Stimulated activated CD4-positive, alpha-beta T cell treated with anti-CD3 and anti-CD28 coated beads, Interleukin-12 subunit alpha, Interleukin-12 subunit beta, amount 100 ng/mL, for 4 hours (primary cell): ENCODE data around the gene MINDY4B.

Experiments used
- DNase-seq: peaks from one replicate; pipeline ENCODE4 v3.0.0-alpha.2; 2020

Gene MINDY4B

DNA sequence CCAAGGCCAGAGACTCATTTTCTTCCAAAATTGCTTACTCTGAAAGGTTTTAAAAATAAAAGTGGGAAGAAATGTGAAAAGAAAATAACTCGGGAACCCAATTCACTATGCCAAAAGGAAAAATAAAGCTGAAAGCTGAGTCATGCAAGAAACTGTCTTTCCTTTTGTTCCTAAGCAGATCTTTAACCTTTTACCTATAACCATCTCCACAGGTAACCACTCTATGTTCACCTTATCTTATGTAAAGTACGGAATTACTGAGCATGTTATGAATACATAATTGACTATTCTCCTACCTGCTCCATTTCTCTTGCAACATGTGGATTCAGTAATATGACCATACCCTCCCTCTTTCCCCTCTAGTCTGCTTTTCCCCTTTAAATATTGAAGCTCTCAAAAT is 62.0 kb downstream of the MINDY4B start:
- DNase-seq: no peak

DNA sequence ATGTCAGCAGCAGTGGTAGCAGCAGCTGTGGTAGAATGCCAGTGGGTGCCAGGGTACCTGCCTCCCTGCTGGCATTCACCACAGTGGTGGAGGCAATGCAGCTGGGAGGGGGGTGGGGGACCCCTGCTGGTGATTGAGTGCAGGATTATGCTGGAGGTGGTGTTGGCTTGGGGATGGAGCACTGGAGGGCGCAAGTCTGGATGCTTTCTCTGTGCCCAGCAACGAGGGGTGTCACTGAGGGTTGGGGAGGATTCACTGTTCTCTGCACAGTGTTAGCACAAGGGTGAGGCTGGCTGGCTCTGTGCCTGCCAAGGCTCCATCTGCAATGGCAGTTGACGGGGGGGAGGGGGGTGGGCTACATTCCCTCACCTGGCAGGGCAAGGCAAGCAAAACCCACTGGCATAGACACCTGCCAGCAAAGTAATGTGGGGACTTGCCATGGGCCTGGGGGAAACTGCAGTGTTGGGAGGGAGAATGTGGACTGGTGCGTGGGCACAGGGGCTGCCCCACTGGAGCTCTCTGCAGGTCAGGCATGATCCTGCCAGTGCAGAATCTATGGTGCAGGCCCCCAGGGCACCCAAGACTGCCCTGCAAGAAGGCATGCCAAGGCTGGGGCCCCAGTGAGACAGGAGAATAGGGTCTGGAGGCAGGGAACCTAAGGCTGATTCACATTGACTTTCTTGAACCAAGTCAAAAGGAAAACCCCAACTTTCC is 64.3 kb downstream of the MINDY4B start:
- no peak for DNase-seq

DNA sequence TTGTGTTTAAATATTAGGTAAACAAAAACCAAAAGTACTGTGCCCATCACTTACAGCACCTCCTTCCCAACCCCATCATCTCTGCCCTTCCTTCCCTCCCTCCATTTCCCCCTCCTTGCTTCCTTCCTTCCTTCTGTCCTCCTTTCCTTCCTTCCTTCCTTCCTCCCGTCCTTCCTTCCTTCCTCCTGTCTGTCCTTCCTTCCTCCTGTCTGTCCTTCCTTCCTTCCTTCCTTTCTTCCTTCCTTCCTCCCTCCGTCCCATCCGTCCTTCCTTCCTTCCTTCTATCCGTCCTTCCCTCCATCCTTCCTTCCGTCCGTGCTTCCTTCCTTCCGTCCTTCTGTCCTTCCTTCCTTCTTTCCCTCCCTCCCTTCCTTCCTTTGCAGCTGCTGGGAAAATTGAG is 74.5 kb downstream of the MINDY4B start:
- no peak for DNase-seq

DNA sequence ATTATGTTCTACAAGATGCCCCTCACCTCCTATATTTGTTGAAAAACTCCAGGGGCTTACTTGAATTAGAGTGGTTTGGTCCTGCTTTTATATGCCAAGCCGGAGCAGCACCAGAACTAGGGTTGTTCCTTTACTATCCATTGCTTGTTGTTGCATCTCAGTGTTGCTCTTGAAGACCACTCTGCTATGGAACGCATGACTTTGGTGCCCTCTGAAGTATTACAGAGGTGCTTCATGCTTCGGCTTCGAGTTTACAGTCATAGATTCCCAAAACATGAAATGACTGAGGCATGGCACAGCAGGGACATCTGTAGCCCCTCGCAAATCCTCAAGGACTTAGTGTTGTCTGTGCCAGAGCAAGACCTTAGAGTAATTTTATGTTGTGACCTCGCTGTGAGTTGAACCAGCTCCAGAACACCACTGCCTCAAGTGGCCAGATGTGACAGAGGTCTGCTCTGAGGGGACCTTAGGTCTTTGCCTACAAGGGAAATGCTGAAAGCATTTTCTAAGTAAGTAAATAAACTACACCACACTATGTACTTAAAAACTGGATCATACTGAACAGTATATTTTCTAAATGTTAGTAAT is 75.1 kb downstream of the MINDY4B start:
- DNase-seq: no peak

DNA sequence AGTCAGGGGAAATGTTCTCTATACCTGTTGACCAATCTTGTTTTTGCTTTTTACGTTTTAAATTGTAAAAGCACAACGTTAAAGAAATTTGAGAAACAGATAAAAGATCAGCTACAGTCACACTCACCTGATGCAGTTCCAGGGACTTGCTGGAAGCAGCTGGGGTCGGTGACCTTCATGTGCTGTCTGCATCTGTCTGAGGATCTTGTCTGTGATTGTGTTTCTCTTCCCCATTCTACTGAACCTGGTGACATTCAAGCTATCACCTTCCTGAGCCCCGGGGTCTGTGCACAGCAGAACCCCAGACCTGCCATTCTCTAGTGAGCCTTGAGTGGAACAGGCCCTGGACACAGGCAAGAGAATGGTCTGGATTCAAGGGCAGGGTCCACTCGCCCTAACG is 75.8 kb downstream of the MINDY4B start:
- no peak for DNase-seq

DNA sequence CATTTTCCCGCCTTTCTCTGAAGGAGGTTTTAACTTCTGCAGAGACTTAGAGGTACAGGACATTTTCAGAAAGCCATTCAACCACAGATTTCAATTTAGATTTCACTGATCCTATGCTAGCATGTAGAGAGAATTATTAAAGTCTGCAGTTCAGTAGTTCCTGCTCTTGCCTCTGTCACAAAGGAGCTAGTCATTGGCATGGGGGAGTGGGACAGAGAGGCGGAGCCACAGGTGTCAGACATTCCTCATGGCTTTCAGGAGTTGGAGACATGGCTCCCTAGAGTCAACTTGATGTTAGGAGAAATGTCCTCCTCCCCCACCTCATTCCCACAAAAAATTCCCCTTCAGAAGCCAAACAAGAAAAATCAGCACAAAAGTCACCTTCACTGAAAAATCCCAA is 76.2 kb downstream of the MINDY4B start:
- no peak for DNase-seq

DNA sequence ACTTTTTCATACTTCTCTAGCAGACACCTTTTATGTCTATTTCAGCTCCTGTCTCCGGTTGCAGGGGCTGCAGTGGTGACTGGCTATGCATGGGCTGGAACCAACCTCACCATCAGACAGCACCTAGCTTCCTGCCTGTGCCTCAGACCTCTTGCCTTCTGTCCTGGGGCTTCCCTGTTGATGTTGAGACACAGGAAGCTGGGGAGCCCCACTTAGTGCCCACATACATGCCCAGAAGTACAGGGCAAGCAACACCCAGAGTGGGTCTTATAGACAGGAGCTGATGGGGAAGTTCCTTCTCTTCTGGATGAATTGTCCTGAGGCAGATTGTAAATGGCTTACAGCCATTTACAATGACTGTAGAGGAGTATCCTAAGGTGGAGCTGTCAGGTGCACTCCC is 77.0 kb downstream of the MINDY4B start:
- no peak for DNase-seq

DNA sequence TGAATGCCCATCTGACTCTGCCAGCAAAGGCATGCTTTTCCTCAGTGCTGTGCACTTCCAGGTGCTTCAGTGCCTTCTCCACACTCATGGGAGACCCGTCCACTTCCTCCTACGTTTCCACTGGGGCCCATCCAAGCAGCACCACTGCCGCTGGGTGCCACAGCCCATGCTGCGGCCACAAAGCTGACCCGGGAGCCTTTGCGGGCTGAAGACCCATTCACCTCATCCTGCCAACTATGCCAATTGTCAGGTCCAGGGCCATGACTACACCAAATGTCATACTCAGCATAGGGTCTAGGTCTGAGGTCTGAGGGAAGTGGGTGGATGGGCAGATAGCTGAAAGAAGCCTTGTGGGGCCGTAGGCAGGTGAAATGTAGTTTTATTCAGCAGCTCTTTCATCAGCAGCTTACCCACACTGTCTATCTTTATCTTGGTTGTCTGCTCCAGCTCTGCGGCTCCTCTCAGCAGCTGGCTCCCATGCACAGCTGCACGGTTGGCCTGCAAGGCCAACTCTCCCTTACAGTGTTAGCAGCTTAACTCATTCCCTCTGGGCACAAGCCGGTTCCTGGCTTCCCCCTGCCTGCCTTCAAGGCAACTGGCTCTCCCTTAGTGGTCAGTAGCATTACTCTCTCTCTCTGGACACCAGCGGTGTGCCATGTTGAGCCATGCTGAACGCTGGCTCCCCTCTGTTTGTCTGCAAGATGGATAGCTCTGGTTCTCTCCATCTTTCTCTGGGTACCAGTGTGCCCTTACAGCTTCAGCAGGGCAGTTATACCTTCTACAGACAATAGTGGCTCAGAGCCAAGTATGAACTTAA is 78.6 kb downstream of the MINDY4B start:
- no peak for DNase-seq

DNA sequence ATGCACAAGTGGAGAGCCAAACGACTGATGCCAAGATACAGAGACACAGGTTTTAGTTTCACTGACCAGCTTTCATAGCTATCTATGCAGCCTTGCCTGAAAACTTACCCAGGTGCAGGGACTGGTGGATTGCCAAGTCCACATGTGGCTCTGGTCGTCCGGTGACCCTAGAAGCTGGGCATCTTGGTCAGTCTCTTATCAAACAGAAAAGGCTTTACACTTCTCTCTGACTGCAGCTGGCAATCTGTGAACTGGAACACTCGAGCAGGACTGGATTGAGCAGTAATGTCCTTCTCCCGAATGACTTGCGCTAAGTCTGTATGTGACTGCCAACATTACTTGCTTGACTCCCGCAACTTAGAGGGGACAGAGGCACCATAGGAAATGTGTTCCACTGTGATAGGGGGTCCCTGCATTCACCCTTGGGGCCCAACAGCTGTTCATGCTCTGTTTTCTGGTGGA is 79.3 kb downstream of the MINDY4B start:
- DNase-seq: no peak

DNA sequence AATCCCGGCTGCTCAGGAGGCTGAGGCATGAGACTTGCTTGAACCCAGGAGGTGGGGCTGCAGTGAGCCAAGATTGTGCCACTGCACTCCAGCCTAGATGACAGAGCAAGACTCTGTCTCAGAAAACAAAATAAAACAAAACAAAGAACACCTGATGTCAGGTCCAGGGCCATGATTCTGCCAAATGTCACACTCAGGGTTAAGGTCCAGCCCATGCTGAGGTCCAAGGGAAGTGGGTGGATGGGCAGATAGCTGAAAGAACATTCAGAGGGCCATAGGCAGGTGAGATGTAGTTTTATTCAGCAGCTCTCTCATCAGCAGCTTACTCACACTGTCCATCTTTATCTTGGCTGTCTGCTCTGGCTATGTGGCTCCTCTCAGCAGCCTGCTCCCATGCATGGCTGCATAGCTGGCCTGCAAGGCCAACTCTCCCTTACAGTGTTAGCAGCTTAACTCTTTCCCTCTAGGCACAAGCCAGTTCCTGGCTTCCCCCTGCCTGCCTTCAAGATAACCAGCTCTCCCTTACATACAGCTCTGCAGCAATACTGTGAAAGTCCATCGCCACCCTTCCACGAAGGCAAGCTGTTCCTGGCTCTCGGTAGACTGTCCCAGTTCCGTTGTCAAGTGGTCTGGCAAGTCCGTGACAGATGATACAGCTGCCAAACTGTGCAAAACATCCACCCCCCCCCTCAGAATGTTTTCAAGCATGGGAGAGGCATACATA is 79.9 kb downstream of the MINDY4B start:
- DNase-seq: no peak

DNA sequence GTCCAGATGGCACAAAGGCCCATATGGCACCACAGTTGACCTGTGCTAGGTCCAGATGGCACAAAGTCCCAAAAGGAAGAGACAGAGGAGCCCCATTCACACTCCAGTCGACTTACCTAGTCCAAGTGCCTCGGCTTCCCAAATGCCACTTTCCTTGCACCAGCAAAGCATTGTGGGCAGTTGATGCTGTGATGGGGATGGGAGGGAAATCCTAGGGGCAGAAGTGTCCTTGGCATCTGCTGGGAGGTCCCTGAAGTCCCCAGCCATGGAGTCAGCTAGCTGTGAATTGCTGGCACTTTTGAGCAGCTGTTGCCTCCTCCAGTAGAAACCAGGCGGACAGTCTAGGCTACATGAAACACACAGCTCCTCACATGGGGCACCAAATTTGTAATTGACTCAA is 82.0 kb downstream of the MINDY4B start:
- DNase-seq: no peak

DNA sequence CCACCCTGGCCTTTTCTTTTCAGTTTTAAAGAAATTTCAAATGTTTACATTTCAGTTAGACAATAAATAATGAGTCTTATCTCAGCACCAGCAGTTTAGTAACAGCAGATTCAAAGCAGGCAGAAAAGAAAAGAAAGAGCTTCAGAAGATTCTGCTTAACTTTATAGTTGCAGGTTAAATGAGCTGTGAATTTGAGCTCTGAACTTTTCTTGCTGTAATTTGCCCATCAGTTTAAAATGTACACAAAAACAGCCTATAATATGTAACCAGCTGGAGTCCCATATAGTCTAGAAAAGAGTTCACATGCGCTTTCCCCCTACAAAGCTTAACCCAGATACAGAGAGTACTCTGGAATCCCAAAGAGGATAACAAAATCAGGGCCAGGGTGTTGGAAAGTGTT is 82.6 kb downstream of the MINDY4B start:
- DNase-seq: no peak
